ENCODE measurements around the gene ROBO2. TPM values are rescaled to one million over a fixed set of nuclear protein-coding genes. Genes with fewer than 3 reads are reported as not detected.

ROBO2 gene
- total RNA-seq, 2 donors from 2014 or later, result 9.8 to 9.9 TPM

- Histone ChIP-seq H3K36me3 (no peaks in the 10 kb centered on the region), H3K4me1 (ENCODE audit: control insufficient read depth in 1 of 2, low read depth in 2 of 2) (peaks cover 3 to 8% of the 10 kb centered on the region in 2 donors), H3K4me3 (no peak overlapping the region), H3K9me3 (no peaks in the 10 kb centered on the region), H3K27ac (no peak overlapping the region), H3K27me3 (replicated peaks; ENCODE audit: insufficient read depth) (no peaks in the 10 kb centered on the region)
- ATAC-seq (ENCODE audit: insufficient number of reproducible peaks, low FRiP score, low read depth) (no peak), DNase-seq (ENCODE audit: low spot score) (no peak)
- TF ChIP-seq, protein P1, sequence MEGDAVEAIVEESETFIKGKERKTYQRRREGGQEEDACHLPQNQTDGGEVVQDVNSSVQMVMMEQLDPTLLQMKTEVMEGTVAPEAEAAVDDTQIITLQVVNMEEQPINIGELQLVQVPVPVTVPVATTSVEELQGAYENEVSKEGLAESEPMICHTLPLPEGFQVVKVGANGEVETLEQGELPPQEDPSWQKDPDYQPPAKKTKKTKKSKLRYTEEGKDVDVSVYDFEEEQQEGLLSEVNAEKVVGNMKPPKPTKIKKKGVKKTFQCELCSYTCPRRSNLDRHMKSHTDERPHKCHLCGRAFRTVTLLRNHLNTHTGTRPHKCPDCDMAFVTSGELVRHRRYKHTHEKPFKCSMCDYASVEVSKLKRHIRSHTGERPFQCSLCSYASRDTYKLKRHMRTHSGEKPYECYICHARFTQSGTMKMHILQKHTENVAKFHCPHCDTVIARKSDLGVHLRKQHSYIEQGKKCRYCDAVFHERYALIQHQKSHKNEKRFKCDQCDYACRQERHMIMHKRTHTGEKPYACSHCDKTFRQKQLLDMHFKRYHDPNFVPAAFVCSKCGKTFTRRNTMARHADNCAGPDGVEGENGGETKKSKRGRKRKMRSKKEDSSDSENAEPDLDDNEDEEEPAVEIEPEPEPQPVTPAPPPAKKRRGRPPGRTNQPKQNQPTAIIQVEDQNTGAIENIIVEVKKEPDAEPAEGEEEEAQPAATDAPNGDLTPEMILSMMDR (IDR thresholded peaks at IDR 0.05), result no peak
These were observed 156.1 kb downstream of the ROBO2 start for GRCh38 chr3:77195766-77196545.

- TF ChIP-seq, protein P1 (IDR thresholded peaks at IDR 0.05), result no peak
- H3K4me1 ChIP-seq (ENCODE audit: control insufficient read depth in 1 of 2, low read depth in 2 of 2), result no peaks in the 10 kb centered on the region
- no peak for DNase-seq (ENCODE audit: low spot score)
- H3K4me3 ChIP-seq, result no peak overlapping the region
- H3K9me3 ChIP-seq, result no peaks in the 10 kb centered on the region
- no peaks in the 10 kb centered on the region for H3K27me3 ChIP-seq (replicated peaks; ENCODE audit: insufficient read depth)
- no peaks in the 10 kb centered on the region for H3K36me3 ChIP-seq
- no peak overlapping the region for H3K27ac ChIP-seq
- no peak for ATAC-seq (ENCODE audit: insufficient number of reproducible peaks, low FRiP score, low read depth)
These were observed 157.5 kb downstream of the ROBO2 start for GRCh38 chr3:77197408-77197807.

GRCh38 chr3:77203851-77204250 lies 164.0 kb downstream of the ROBO2 start:
- no peak for DNase-seq (ENCODE audit: low spot score)
- no peaks in the 10 kb centered on the region for H3K9me3 ChIP-seq
- TF ChIP-seq, protein P1 (IDR thresholded peaks at IDR 0.05), result no peak
- H3K4me1 ChIP-seq (ENCODE audit: control insufficient read depth in 1 of 2, low read depth in 2 of 2), result no peaks in the 10 kb centered on the region
- ATAC-seq (ENCODE audit: insufficient number of reproducible peaks, low FRiP score, low read depth), result no peak
- no peak overlapping the region for H3K4me3 ChIP-seq
- H3K36me3 ChIP-seq, result no peaks in the 10 kb centered on the region
- no peak overlapping the region for H3K27ac ChIP-seq
- H3K27me3 ChIP-seq (replicated peaks; ENCODE audit: insufficient read depth), result no peaks in the 10 kb centered on the region

GRCh38 chr3:77204788-77205187 lies 164.9 kb downstream of the ROBO2 start:
- TF ChIP-seq, protein P1 (IDR thresholded peaks at IDR 0.05), result no peak
- Histone ChIP-seq H3K27me3 (replicated peaks; ENCODE audit: insufficient read depth) (no peaks in the 10 kb centered on the region), H3K4me3 (no peak overlapping the region), H3K9me3 (no peaks in the 10 kb centered on the region), H3K4me1 (ENCODE audit: control insufficient read depth in 1 of 2, low read depth in 2 of 2) (no peaks in the 10 kb centered on the region), H3K27ac (no peak overlapping the region), H3K36me3 (no peaks in the 10 kb centered on the region)
- ATAC-seq (ENCODE audit: insufficient number of reproducible peaks, low FRiP score, low read depth) (no peak), DNase-seq (ENCODE audit: low spot score) (no peak)

GRCh38 chr3:77207753-77208152 lies 167.9 kb downstream of the ROBO2 start:
- ATAC-seq (ENCODE audit: insufficient number of reproducible peaks, low FRiP score, low read depth), result no peak
- H3K27me3 ChIP-seq (replicated peaks; ENCODE audit: insufficient read depth), result no peaks in the 10 kb centered on the region
- DNase-seq (ENCODE audit: low spot score), result no peak
- no peaks in the 10 kb centered on the region for H3K9me3 ChIP-seq
- TF ChIP-seq, protein P1 (IDR thresholded peaks at IDR 0.05), result no peak
- H3K27ac ChIP-seq, result no peak overlapping the region
- H3K4me1 ChIP-seq (ENCODE audit: control insufficient read depth in 1 of 2, low read depth in 2 of 2), result no peaks in the 10 kb centered on the region
- no peaks in the 10 kb centered on the region for H3K36me3 ChIP-seq
- no peak overlapping the region for H3K4me3 ChIP-seq
